Measurements from ENCODE around the gene UAP1. TPM values are rescaled to one million over a fixed set of nuclear protein-coding genes. Genes with fewer than 3 reads are reported as not detected.
A peak's percentile ranks its signal among the peaks of the same experiment; 100 is the strongest.

The UAP1 gene
- total RNA-seq, 2 donors from 2014 or later, result 57.9 to 66.6 TPM

DNA sequence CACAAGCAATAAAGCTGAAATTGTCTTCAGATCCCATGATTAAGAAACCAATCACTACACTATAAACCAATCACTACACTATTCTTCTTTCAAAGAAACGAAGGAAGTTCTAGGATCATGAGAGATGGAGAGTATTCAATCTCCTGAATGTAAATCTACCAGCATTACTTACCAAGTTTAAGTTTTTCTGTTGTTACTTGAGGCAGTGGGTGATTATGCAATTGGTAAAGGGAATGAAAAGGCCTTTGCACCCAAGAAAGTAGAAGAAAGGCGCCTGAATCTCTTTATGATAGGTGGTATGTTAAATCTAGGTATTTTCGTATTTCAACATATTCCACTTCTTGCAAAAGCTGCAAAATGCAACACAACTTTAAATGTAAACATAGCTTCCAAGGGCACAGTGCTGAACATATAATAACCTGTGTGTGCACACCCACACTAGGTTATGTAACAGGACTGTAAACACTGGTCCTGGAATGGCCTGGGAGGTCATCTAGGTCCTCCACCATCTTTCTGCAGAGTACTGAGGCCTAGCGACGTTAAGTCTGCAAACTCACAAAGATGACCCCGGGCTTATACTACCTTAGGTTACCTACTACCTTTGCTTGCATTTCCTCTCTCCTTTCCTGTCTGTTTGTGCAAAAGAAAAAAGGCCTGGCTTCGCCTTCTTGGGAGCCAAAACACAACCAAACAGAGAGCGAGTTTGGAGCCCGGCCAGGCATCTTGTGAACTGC is 1.1 kb upstream of the UAP1 start:
- intact Hi-C loops (cut with DNase I), result no loop called here
- ATAC-seq (peak; percentile 8), DNase-seq (peak in 1 of 4 donors; percentile 95)
- peaks cover 34% of the 10 kb centered on the region for H3K4me1 ChIP-seq
- peak overlapping the region in 1 of 2 donors; percentile 91 for H3K4me3 ChIP-seq
- peak overlapping the region; percentile 91 to 99 (median 98) for H3K27ac ChIP-seq
- H3K27me3 ChIP-seq, result no peaks in the 10 kb centered on the region
- 24 to 25% methylated on average over 9 of the region's 9 CpGs for WGBS, 2 donors
- H3K36me3 ChIP-seq (replicated peaks in 1 of 2; ENCODE audit: insufficient read depth in 1 of 2, low read depth in 2 of 2), result no peaks in the 10 kb centered on the region
- no peaks in the 10 kb centered on the region for H3K9me3 ChIP-seq
- no peak for TF ChIP-seq POLR2A (IDR thresholded peaks at IDR 0.05)
- TF ChIP-seq, protein P1, sequence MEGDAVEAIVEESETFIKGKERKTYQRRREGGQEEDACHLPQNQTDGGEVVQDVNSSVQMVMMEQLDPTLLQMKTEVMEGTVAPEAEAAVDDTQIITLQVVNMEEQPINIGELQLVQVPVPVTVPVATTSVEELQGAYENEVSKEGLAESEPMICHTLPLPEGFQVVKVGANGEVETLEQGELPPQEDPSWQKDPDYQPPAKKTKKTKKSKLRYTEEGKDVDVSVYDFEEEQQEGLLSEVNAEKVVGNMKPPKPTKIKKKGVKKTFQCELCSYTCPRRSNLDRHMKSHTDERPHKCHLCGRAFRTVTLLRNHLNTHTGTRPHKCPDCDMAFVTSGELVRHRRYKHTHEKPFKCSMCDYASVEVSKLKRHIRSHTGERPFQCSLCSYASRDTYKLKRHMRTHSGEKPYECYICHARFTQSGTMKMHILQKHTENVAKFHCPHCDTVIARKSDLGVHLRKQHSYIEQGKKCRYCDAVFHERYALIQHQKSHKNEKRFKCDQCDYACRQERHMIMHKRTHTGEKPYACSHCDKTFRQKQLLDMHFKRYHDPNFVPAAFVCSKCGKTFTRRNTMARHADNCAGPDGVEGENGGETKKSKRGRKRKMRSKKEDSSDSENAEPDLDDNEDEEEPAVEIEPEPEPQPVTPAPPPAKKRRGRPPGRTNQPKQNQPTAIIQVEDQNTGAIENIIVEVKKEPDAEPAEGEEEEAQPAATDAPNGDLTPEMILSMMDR (IDR thresholded peaks at IDR 0.05), result no peak

DNA sequence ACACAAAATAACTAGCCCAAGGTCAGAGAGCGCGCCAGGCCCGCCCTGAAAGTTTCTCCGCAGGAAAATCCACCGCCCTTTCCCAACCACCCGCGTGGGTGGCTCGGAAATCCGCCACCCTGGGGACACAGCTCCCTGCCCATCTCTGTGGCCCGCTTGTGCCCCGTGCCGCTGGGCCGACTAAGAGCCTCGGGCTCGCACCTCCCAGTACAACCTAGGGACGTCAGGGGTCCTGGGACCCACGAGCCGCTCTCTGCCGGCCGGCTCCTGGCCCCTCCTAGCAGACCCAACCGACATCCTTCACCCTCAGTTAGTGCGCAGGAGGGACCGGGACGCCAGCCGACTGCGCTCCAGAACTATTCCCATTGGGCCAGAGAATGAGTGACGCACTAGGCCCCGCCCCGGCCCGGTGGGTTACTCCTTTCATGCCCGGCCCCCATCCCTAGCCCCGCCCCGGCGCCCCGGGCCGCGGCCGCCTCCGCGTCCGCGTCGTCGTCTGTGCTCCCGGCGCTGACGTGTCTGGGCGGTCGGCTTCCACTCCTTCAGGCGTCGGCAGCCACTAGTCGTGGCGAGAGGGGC is 396 bp upstream of the UAP1 start:
- Histone ChIP-seq H3K4me1 (peaks cover 34% of the 10 kb centered on the region), H3K9me3 (no peaks in the 10 kb centered on the region), H3K4me3 (peak overlapping the region; percentile 89 to 91), H3K27ac (peak overlapping the region; percentile 91 to 99 (median 98)), H3K36me3 (replicated peaks in 1 of 2; ENCODE audit: insufficient read depth in 1 of 2, low read depth in 2 of 2) (no peaks in the 10 kb centered on the region), H3K27me3 (no peaks in the 10 kb centered on the region)
- TF ChIP-seq, protein P1 (IDR thresholded peaks at IDR 0.05), result peak in 1 of 7 experiments; percentile 2
- peak in 2 of 3 donors; percentile 80 to 88 for TF ChIP-seq POLR2A (IDR thresholded peaks at IDR 0.05)
- DNase-seq (peak; percentile 99), ATAC-seq (peak; percentile 93)
- intact Hi-C loops (cut with DNase I), result no loop called here
- WGBS, 2 donors, result 0 to 1% methylated on average over 18 to 52 of the region's 53 CpGs

DNA sequence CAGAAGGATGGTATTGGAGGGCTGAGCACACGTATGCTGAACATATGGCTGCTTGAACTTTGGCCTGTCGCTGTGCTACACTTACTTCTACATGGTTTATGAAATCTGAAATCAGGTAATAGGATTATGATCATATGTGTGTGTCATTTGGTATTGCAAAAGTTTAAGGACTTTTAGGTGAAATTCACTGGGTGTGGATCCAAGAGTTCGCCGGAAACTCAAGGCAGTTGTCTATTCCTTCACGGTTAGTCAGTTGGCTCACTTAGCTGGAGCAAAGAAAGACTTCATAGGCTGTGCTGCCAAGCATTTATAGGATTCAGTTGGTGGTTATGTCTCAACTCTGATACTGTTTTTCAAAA is 927 bp downstream of the UAP1 start:
- no peaks in the 10 kb centered on the region for H3K27me3 ChIP-seq
- DNase-seq (peak; percentile 23 to 45 (median 28)), ATAC-seq (no peak)
- WGBS, 2 donors, result 30 to 37% methylated on average over 5 of the region's 5 CpGs
- peak overlapping the region; percentile 89 to 99 (median 95) for H3K27ac ChIP-seq
- TF ChIP-seq POLR2A (IDR thresholded peaks at IDR 0.05), result peak in 2 of 3 donors; percentile 45 to 46
- TF ChIP-seq, protein P1 (IDR thresholded peaks at IDR 0.05), result no peak
- H3K36me3 ChIP-seq (replicated peaks in 1 of 2; ENCODE audit: insufficient read depth in 1 of 2, low read depth in 2 of 2), result no peaks in the 10 kb centered on the region
- peak overlapping the region; percentile 89 to 91 for H3K4me3 ChIP-seq
- peaks cover 42% of the 10 kb centered on the region for H3K4me1 ChIP-seq
- no peaks in the 10 kb centered on the region for H3K9me3 ChIP-seq
- intact Hi-C loops (cut with DNase I), result no loop called here

DNA sequence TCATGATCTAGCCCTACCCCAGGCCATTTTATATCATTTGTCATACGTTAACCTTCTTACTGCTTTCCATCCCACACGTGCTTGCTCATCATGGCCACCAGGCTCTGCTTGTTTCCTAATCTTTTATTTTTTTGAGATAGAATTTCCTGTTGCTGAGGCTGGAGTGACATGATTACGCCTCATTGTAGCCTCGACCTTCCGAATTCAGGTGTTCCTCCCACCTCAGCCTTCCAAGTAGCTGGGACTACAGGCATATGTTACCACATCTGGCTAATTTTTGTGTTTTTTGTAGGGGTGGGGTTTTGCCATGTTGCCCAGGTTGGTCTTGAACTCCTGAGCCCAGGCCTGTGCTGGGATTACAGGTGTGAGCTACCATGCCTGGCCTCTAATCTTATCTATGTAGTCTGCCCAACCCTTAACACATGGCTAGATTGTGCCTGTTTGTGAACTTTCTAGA is 3.3 kb downstream of the UAP1 start:
- no peaks in the 10 kb centered on the region for H3K36me3 ChIP-seq (replicated peaks in 1 of 2; ENCODE audit: insufficient read depth in 1 of 2, low read depth in 2 of 2)
- TF ChIP-seq, protein P1 (IDR thresholded peaks at IDR 0.05), result no peak
- no peak for TF ChIP-seq POLR2A (IDR thresholded peaks at IDR 0.05)
- H3K27me3 ChIP-seq, result no peaks in the 10 kb centered on the region
- intact Hi-C loops (cut with DNase I), result no loop called here
- H3K4me3 ChIP-seq, result no peak overlapping the region
- DNase-seq (no peak), ATAC-seq (no peak)
- 45 to 57% methylated on average over 5 of the region's 5 CpGs for WGBS, 2 donors
- peak overlapping the region in 2 of 4 donors; percentile 17 to 18 for H3K27ac ChIP-seq
- H3K9me3 ChIP-seq, result no peaks in the 10 kb centered on the region
- peaks cover 55% of the 10 kb centered on the region for H3K4me1 ChIP-seq

Data from body of pancreas (tissue), 4 donors.